B cell (primary cell): Measurements from ENCODE around the gene CATSPER1.

Experiments
- EZH2 ChIP-seq: IDR thresholded peaks from 2 replicates; pipeline ENCODE4 v1.6.1; 2012; ENCODE audit warnings: borderline replicate concordance, low read depth, mild to moderate bottlenecking, moderate library complexity, low read length; ENCODE audit not compliant: insufficient read depth, poor library complexity, severe bottlenecking
- TF ChIP-seq, protein P1 (sequence below): fragments of 200-600 bp; IDR thresholded peaks from one replicate; pipeline ENCODE4 v1.8.0; 2022; ENCODE audit warnings: antibody characterized with exemption, mild to moderate bottlenecking

- no peak for TF ChIP-seq EZH2
- TF ChIP-seq, protein P1, sequence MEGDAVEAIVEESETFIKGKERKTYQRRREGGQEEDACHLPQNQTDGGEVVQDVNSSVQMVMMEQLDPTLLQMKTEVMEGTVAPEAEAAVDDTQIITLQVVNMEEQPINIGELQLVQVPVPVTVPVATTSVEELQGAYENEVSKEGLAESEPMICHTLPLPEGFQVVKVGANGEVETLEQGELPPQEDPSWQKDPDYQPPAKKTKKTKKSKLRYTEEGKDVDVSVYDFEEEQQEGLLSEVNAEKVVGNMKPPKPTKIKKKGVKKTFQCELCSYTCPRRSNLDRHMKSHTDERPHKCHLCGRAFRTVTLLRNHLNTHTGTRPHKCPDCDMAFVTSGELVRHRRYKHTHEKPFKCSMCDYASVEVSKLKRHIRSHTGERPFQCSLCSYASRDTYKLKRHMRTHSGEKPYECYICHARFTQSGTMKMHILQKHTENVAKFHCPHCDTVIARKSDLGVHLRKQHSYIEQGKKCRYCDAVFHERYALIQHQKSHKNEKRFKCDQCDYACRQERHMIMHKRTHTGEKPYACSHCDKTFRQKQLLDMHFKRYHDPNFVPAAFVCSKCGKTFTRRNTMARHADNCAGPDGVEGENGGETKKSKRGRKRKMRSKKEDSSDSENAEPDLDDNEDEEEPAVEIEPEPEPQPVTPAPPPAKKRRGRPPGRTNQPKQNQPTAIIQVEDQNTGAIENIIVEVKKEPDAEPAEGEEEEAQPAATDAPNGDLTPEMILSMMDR, result no peak
Observed at GRCh38 chr11:66064571-66064970, 38.3 kb upstream of the CATSPER1 start.
